Brain microvascular endothelial cell (primary cell): ENCODE measurements around the gene MADD.

Experiments
- DNase-seq: peaks from one replicate; pipeline ENCODE4 v3.0.0-alpha.2; 2020
- H3K27ac ChIP-seq: fragments of 250-450 bp; sonication (Bioruptor Pico); 2 replicates; pipeline ENCODE4 v1.5.1; 2020; ENCODE audit warnings: mild to moderate bottlenecking, moderate library complexity
- H3K27me3 ChIP-seq: fragments of 250-450 bp; sonication (Bioruptor Pico); replicated peaks from 2 replicates; pipeline ENCODE4 v1.5.1; 2020; ENCODE audit warnings: mild to moderate bottlenecking
- H3K36me3 ChIP-seq: fragments of 250-450 bp; sonication (Bioruptor Pico); replicated peaks from 2 replicates; pipeline ENCODE4 v1.5.1; 2020; ENCODE audit warnings: mild to moderate bottlenecking
- H3K4me3 ChIP-seq: 2 replicates; pipeline ENCODE4 v1.5.1; 2011; ENCODE audit warnings: low read depth, mild to moderate bottlenecking, control low read depth, low read length, moderate library complexity
- CTCF ChIP-seq: IDR thresholded peaks from 2 replicates; pipeline ENCODE4 v1.5.1; 2011; ENCODE audit warnings: low read depth, mild to moderate bottlenecking, moderate library complexity, low read length, control low read depth, inconsistent platforms; ENCODE audit errors: missing control alignments
- in situ Hi-C: cut with HindIII; loops from 2 replicates; pipeline ENCODE4 v1.10.0; 2017; ENCODE audit warnings: low sequenced_read_pairs, low pct_ligation_motif_present

MADD gene

GRCh38 chr11:47352556-47352955 is 82.6 kb downstream of the MADD start, which contains the start of gene MYBPC3:
MYBPC3 (minus strand) TSS chr11:47352702; CDS start chr11:47352647, 55 bp downstream.
- H3K27me3 ChIP-seq = no peaks in the 10 kb centered on the region
- no peak for DNase-seq
- no peaks in the 10 kb centered on the region for H3K36me3 ChIP-seq
- no peak within 1 kb of the TSS for H3K4me3 ChIP-seq
- no peak for TF ChIP-seq CTCF
- in situ Hi-C loops = no loop called here
- H3K27ac ChIP-seq = no peak within 1 kb of the TSS

GRCh38 chr11:47353978-47354774 is 84.2 kb downstream of the MADD start:
- in situ Hi-C loops = no loop called here
- H3K4me3 ChIP-seq = no peak overlapping the region

GRCh38 chr11:47354913-47355282 is 85.0 kb downstream of the MADD start:
- H3K4me3 ChIP-seq = peak overlapping the region; percentile 26
- DNase-seq = no peak
- no peaks in the 10 kb centered on the region for H3K27me3 ChIP-seq
- in situ Hi-C loops = no loop called here
- H3K27ac ChIP-seq = no peak overlapping the region
- TF ChIP-seq CTCF = no peak
- H3K36me3 ChIP-seq = no peaks in the 10 kb centered on the region

More at GRCh38 chr11:47353978-47354774, 84.2 kb downstream of the MADD start:
- no peak for DNase-seq
- Histone ChIP-seq H3K36me3 (no peaks in the 10 kb centered on the region), H3K27me3 (no peaks in the 10 kb centered on the region), H3K27ac (no peak overlapping the region)
- no peak for TF ChIP-seq CTCF

GRCh38 chr11:47355283-47356128 is 85.6 kb downstream of the MADD start:
- peak; percentile 99 for TF ChIP-seq CTCF
- no peaks in the 10 kb centered on the region for H3K36me3 ChIP-seq
- H3K27me3 ChIP-seq = no peaks in the 10 kb centered on the region
- H3K27ac ChIP-seq = no peak overlapping the region
- H3K4me3 ChIP-seq = peak overlapping the region; percentile 26
- peak; percentile 84 for DNase-seq
- in situ Hi-C loops = no loop called here

- Histone ChIP-seq H3K27ac (no peak overlapping the region), H3K27me3 (no peaks in the 10 kb centered on the region), H3K36me3 (no peaks in the 10 kb centered on the region), H3K4me3 (no peak overlapping the region)
- in situ Hi-C loops = no loop called here
- TF ChIP-seq CTCF = no peak
- DNase-seq = no peak
Observed at GRCh38 chr11:47356129-47356997, 86.4 kb downstream of the MADD start.
